CD14-positive monocyte (primary cell): ENCODE data around the gene FAM210A. TPM values are rescaled to one million over a fixed set of nuclear protein-coding genes. Genes with fewer than 3 reads are reported as not detected.

Experiments used
- DNase-seq, 3 donors: peaks; one replicate each; pipeline ENCODE4 v3.0.0-alpha.2; 2011 to 2022
- H2AFZ ChIP-seq: 2 replicates; pipeline ENCODE4 v1.6.0; 2012; ENCODE audit warnings: mild to moderate bottlenecking, low read depth, low read length, inconsistent platforms; ENCODE audit not compliant: insufficient read depth, poor library complexity, severe bottlenecking
- H3K27ac ChIP-seq, 2 donors: 1 replicate in 1 of 2; 2 replicates in 1 of 2; pipeline ENCODE4 v1.5.1; 2012 to 2013; ENCODE audit warnings: low read length in 2 of 2, control low read depth in 1 of 2, inconsistent platforms in 1 of 2, low read depth in 1 of 2, mild to moderate bottlenecking in 1 of 2
- H3K27me3 ChIP-seq, 2 donors: one replicate each; pipeline versions ENCODE4 v1.6.0 to v1.6.1; 2011 to 2013; ENCODE audit warnings: low read length in 2 of 2; ENCODE audit not compliant: control insufficient read depth in 2 of 2, insufficient read depth in 2 of 2
- H3K36me3 ChIP-seq, 2 donors: replicated peaks in 1 of 2; 1 replicate in 1 of 2; 2 replicates in 1 of 2; pipeline versions ENCODE4 v1.5.1 to v1.6.1; 2012 to 2013; ENCODE audit warnings: low read length in 2 of 2, control low read depth in 1 of 2, inconsistent platforms in 1 of 2, mild to moderate bottlenecking in 1 of 2; ENCODE audit not compliant: insufficient read depth in 2 of 2, control insufficient read depth in 1 of 2
- H3K4me1 ChIP-seq, 2 donors: 1 replicate in 1 of 2; 2 replicates in 1 of 2; pipeline versions ENCODE4 v1.5.1 to v1.6.1; 2012 to 2013; ENCODE audit warnings: low read length in 2 of 2, control low read depth in 1 of 2, inconsistent platforms in 1 of 2, mild to moderate bottlenecking in 1 of 2, moderate library complexity in 1 of 2; ENCODE audit not compliant: insufficient read depth in 2 of 2, control insufficient read depth in 1 of 2
- H3K4me2 ChIP-seq: replicated peaks from 2 replicates; pipeline ENCODE3; 2012; ENCODE audit warnings: low read length, moderate library complexity, mild to moderate bottlenecking; ENCODE audit not compliant: poor library complexity, severe bottlenecking; ENCODE audit errors: extremely low read depth
- H3K4me3 ChIP-seq, 3 experiments: fragments of 200-600 bp in 1 of 3; sonication (generic) in 1 of 3; replicated peaks in 1 of 3; 1 replicate in 2 of 3; 2 replicates in 1 of 3; pipeline ENCODE4 v1.5.1; 2011 to 2013; ENCODE audit warnings: low read length in 3 of 3, mild to moderate bottlenecking in 3 of 3, control low read depth in 2 of 3, low read depth in 2 of 3, inconsistent platforms in 1 of 3, moderate library complexity in 1 of 3
- H3K79me2 ChIP-seq: 2 replicates; pipeline ENCODE4 v1.6.0; 2012; ENCODE audit warnings: mild to moderate bottlenecking, control low read depth, inconsistent platforms, low read length, moderate library complexity; ENCODE audit not compliant: insufficient read depth
- H3K9ac ChIP-seq: 2 replicates; pipeline ENCODE4 v1.6.0; 2017; ENCODE audit warnings: low read length, mild to moderate bottlenecking; ENCODE audit not compliant: insufficient read depth, poor library complexity, severe bottlenecking
- H3K9me3 ChIP-seq, 2 donors: replicated peaks in 1 of 2; 1 replicate in 1 of 2; 2 replicates in 1 of 2; pipeline versions ENCODE4 v1.5.1 to v1.6.1; 2012 to 2013; ENCODE audit warnings: low read length in 2 of 2, control low read depth in 1 of 2; ENCODE audit not compliant: control insufficient read depth in 1 of 2, insufficient read depth in 1 of 2
- H4K20me1 ChIP-seq: 2 replicates; pipeline ENCODE4 v1.6.0; 2012; ENCODE audit warnings: mild to moderate bottlenecking, low read length, control low read depth, moderate library complexity; ENCODE audit not compliant: insufficient read depth
- H3K27ac Mint-ChIP-seq, 7 donors: one replicate each; pipeline ENCODE4 v1.8.0; 2020; ENCODE audit warnings: mild to moderate bottlenecking in 7 of 7, mixed read lengths in 7 of 7, moderate library complexity in 6 of 7, inconsistent platforms in 2 of 7
- H3K27me3 Mint-ChIP-seq, 3 donors: one replicate each; pipeline ENCODE4 v1.8.0; 2021 to 2022; ENCODE audit warnings: low read depth in 3 of 3, mild to moderate bottlenecking in 3 of 3, mixed read lengths in 3 of 3, moderate library complexity in 3 of 3, inconsistent platforms in 1 of 3
- H3K36me3 Mint-ChIP-seq, 2 donors: one replicate each; pipeline ENCODE4 v1.8.0; 2020; ENCODE audit warnings: mixed read lengths in 2 of 2, inconsistent platforms in 1 of 2, mild to moderate bottlenecking in 1 of 2
- H3K4me1 Mint-ChIP-seq: one replicate; pipeline ENCODE4 v1.8.0; 2020; ENCODE audit warnings: mild to moderate bottlenecking, mixed read lengths
- H3K4me3 Mint-ChIP-seq, 2 donors: one replicate each; pipeline ENCODE4 v1.8.0; 2020; ENCODE audit warnings: mild to moderate bottlenecking in 2 of 2, mixed read lengths in 2 of 2, moderate library complexity in 1 of 2
- H3K9me3 Mint-ChIP-seq, 7 donors: one replicate each; pipeline ENCODE4 v1.8.0; 2020 to 2022; ENCODE audit warnings: mixed read lengths in 7 of 7, mild to moderate bottlenecking in 6 of 7, moderate library complexity in 6 of 7, inconsistent platforms in 2 of 7
- CTCF ChIP-seq: fragments of 200-600 bp; IDR thresholded peaks from one replicate; pipeline ENCODE4 v1.8.0; 2022; ENCODE audit warnings: antibody characterized with exemption, mild to moderate bottlenecking
- WGBS: methylation state at CpG from one replicate; pipeline ENCODE4 v1.1.5; 2013; ENCODE audit warnings: missing lambda C conversion rate; ENCODE audit not compliant: insufficient coverage; 5-methylcytosine and 5-hydroxymethylcytosine counted together
- intact Hi-C, 2 donors: fragments of 100-400 bp; cut with micrococcal nuclease; formaldehyde crosslinking; loops; one replicate each; pipeline versions ENCODE4 v1.15.0 to v1.15.1; 2023
- polyA plus RNA-seq, 3 donors: library from polyadenylated mRNA; depleted of rRNA in 1 of 3; unstranded in 2 of 3; stranded (reverse) in 1 of 3; fragments of 300-500 nt in 2 of 3; fragments of >200 nt in 1 of 3; fragmentation: Illumina TruSeq in 2 of 3; gene quantifications; 1 replicate in 2 of 3; 2 replicates in 1 of 3; pipeline ENCODE4 v1.2.3, GENCODE V29; 2012 to 2021

The FAM210A gene
- polyA plus RNA-seq, 3 donors: 2.8 to 6.9 (median 6.9) TPM

- Mint-ChIP-seq H3K9me3 (no peaks in the 10 kb centered on the region), H3K4me3 (no peak overlapping the region), H3K4me1 (peaks cover 14% of the 10 kb centered on the region), H3K27me3 (peaks cover 0 to 4% (median 2%) of the 10 kb centered on the region in 3 donors), H3K36me3 (peaks cover 20 to 26% of the 10 kb centered on the region in 2 donors), H3K27ac (peak overlapping the region in 2 of 7 donors; percentile 5 to 9)
- no peak for TF ChIP-seq CTCF
- Histone ChIP-seq H3K4me3 (no peak overlapping the region), H4K20me1 (no peaks in the 10 kb centered on the region), H3K4me1 (peaks cover 17 to 20% of the 10 kb centered on the region in 2 donors), H3K36me3 (no peaks in the 10 kb centered on the region), H3K9me3 (no peaks in the 10 kb centered on the region), H3K9ac (no peak overlapping the region), H3K27me3 (no peaks in the 10 kb centered on the region), H2AFZ (no peak overlapping the region), H3K27ac (no peak overlapping the region), H3K79me2 (no peaks in the 10 kb centered on the region), H3K4me2 (no peak overlapping the region)
- intact Hi-C loops: loop anchor here (2.0 to 10.0 kb wide), 4 partner anchors 66 to 410 kb away; partner anchors contain the start of gene LDLRAD4 (in 1 of the 2)
- no peak for DNase-seq
- WGBS: 92% methylated on average over 5 of the region's 11 CpGs
These were observed 101.7 kb downstream of the FAM210A start for GRCh38 chr18:13624563-13625237.

- 99% methylated on average over 7 of the region's 13 CpGs for WGBS
- H3K36me3 ChIP-seq: no peaks in the 10 kb centered on the region
- Mint-ChIP-seq H3K4me1 (peaks cover 14% of the 10 kb centered on the region), H3K27me3 (peaks cover 0 to 4% (median 3%) of the 10 kb centered on the region in 3 donors), H3K4me3 (no peak overlapping the region), H3K36me3 (peaks cover 20 to 26% of the 10 kb centered on the region in 2 donors), H3K9me3 (no peaks in the 10 kb centered on the region), H3K27ac (peak overlapping the region; percentile 69 to 92 (median 81))
- H3K27ac ChIP-seq: peak overlapping the region; percentile 4 to 60
- intact Hi-C loops: loop anchor here (2.0 to 10.0 kb wide), 4 partner anchors 65 to 409 kb away; partner anchors contain the start of gene LDLRAD4 (in 1 of the 2)
- DNase-seq: no peak
- TF ChIP-seq CTCF: no peak
- no peaks in the 10 kb centered on the region for H3K9me3 ChIP-seq
- H3K4me3 ChIP-seq: no peak overlapping the region
- H3K79me2 ChIP-seq: no peaks in the 10 kb centered on the region
- no peak overlapping the region for H3K4me2 ChIP-seq
- H3K27me3 ChIP-seq: no peaks in the 10 kb centered on the region
- no peak overlapping the region for H3K9ac ChIP-seq
- H2AFZ ChIP-seq: no peak overlapping the region
- no peaks in the 10 kb centered on the region for H4K20me1 ChIP-seq
- peaks cover 17 to 19% of the 10 kb centered on the region in 2 donors for H3K4me1 ChIP-seq
These were observed 102.5 kb downstream of the FAM210A start for GRCh38 chr18:13623871-13624270.
